Psoas muscle (tissue), 8 donors: ENCODE results near the gene ALDH1A2. TPM values are rescaled to one million over a fixed set of nuclear protein-coding genes. Genes with fewer than 3 reads are reported as not detected.

ENCODE experiments used
- ATAC-seq, 4 donors: fragments of 200-7000 bp; cut with Tn5 transposase; one replicate each; pipeline ENCODE4 v1.9.1; 2020; ENCODE audit warnings: moderate library complexity in 3 of 4, mild to moderate bottlenecking in 2 of 4
- DNase-seq, 2 donors: peaks; one replicate each; pipeline ENCODE4 v3.0.0-alpha.2; 2020
- H3K27ac ChIP-seq: fragments of 200-600 bp; one replicate; pipeline ENCODE4 v1.8.0; 2022
- H3K27me3 ChIP-seq, 3 donors: fragments of 200-600 bp in 1 of 3; one replicate each; pipeline versions ENCODE4 v1.6.1 to v1.8.0; 2013 to 2022; ENCODE audit warnings: low read length in 2 of 3, mild to moderate bottlenecking in 2 of 3, moderate library complexity in 1 of 3; ENCODE audit not compliant: insufficient read depth in 3 of 3
- H3K36me3 ChIP-seq, 2 donors: fragments of 200-600 bp in 1 of 2; one replicate each; pipeline versions ENCODE4 v1.6.1 to v1.8.0; 2013 to 2022; ENCODE audit warnings: low read depth in 1 of 2, mild to moderate bottlenecking in 1 of 2, moderate library complexity in 1 of 2; ENCODE audit not compliant: insufficient read depth in 1 of 2
- H3K4me1 ChIP-seq: fragments of 200-600 bp; one replicate; pipeline ENCODE4 v1.8.0; 2022
- H3K4me3 ChIP-seq: fragments of 200-600 bp; one replicate; pipeline ENCODE4 v1.8.0; 2022; ENCODE audit warnings: mild to moderate bottlenecking
- H3K9me3 ChIP-seq: fragments of 200-600 bp; one replicate; pipeline ENCODE4 v1.8.0; 2022
- WGBS, 3 donors: extraction: QIAGEN DNeasy Blood & Tissue Kit; methylation state at CpG; one replicate each; pipeline versions ENCODE4 v1.1.6 to v1.1.7; 2013; 5-methylcytosine and 5-hydroxymethylcytosine counted together
- intact Hi-C, 2 donors: fragments of 100-400 bp; cut with DNase I; formaldehyde crosslinking; loops; one replicate each; pipeline versions ENCODE4 v1.11.0 to v1.14.2; 2022
- polyA plus RNA-seq, 3 donors: library from polyadenylated mRNA; stranded (reverse); fragments of 200-250 nt; gene quantifications; one replicate each; pipeline ENCODE4 v1.2.3, GENCODE V29; 2013
- total RNA-seq, 4 donors: library from RNA; stranded (reverse); fragmentation: NEBNext Ultra II Directional in 2 of 4; extraction: Animal tissue kit (Norgen Biotek cat#: 25700) in 2 of 4; gene quantifications; one replicate each; pipeline versions ENCODE4 v1.2.1 to v1.2.4, GENCODE V29; 2021 to 2023
- TF ChIP-seq, protein P1 (sequence below): fragments of 200-600 bp; IDR thresholded peaks from one replicate; pipeline ENCODE4 v1.8.0; 2022; ENCODE audit warnings: antibody characterized with exemption
- donor health status: healthy with polysubstance abuse.
- donor health status: DM: no; HTN: no; CAD: no; lungs with moderate emphysema.
- donor health status: Bipolar disorder and iron deficiency.
- donor health status: healthy.
- donor health status: DM: yes; HTN: yes; CAD: no.
- donor health status: DM: no; HTN: no; CAD: no.
- donor health status: DM: no; HTN: no; CAD: no.
- donor health status: DM: yes; HTN: yes; CAD: no.

The ALDH1A2 gene
- total and polyA plus RNA-seq, 7 donors, result 0.74 to 4.7 (median 2.5) TPM

GRCh38 chr15:57957113-57957512, 108.4 kb downstream of the ALDH1A2 start:
- ATAC-seq, result no peak

GRCh38 chr15:57953874-57954273, 111.6 kb downstream of the ALDH1A2 start:
- 53 to 58% (median 55%) methylated on average over 2 of the region's 2 CpGs for WGBS, 3 donors
- ATAC-seq, result no peak
- Histone ChIP-seq H3K9me3 (no peaks in the 10 kb centered on the region), H3K36me3 (no peaks in the 10 kb centered on the region), H3K27me3 (no peaks in the 10 kb centered on the region), H3K4me3 (no peak overlapping the region), H3K4me1 (no peaks in the 10 kb centered on the region), H3K27ac (no peak overlapping the region)
- no peak for DNase-seq
- TF ChIP-seq, protein P1, sequence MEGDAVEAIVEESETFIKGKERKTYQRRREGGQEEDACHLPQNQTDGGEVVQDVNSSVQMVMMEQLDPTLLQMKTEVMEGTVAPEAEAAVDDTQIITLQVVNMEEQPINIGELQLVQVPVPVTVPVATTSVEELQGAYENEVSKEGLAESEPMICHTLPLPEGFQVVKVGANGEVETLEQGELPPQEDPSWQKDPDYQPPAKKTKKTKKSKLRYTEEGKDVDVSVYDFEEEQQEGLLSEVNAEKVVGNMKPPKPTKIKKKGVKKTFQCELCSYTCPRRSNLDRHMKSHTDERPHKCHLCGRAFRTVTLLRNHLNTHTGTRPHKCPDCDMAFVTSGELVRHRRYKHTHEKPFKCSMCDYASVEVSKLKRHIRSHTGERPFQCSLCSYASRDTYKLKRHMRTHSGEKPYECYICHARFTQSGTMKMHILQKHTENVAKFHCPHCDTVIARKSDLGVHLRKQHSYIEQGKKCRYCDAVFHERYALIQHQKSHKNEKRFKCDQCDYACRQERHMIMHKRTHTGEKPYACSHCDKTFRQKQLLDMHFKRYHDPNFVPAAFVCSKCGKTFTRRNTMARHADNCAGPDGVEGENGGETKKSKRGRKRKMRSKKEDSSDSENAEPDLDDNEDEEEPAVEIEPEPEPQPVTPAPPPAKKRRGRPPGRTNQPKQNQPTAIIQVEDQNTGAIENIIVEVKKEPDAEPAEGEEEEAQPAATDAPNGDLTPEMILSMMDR, result no peak
- intact Hi-C loops, result no loop called here

More at GRCh38 chr15:57957113-57957512, 108.4 kb downstream of the ALDH1A2 start:
- WGBS, 3 donors, result 86 to 89% (median 88%) methylated on average over 5 of the region's 5 CpGs
- TF ChIP-seq, protein P1, result no peak
- Histone ChIP-seq H3K27me3 (no peaks in the 10 kb centered on the region), H3K36me3 (no peaks in the 10 kb centered on the region), H3K9me3 (no peaks in the 10 kb centered on the region), H3K27ac (no peak overlapping the region), H3K4me1 (no peaks in the 10 kb centered on the region), H3K4me3 (no peak overlapping the region)
- intact Hi-C loops, result no loop called here
- no peak for DNase-seq

GRCh38 chr15:57951328-57951932, 114.1 kb downstream of the ALDH1A2 start:
- no peak for DNase-seq
- no peak for ATAC-seq
- TF ChIP-seq, protein P1, result no peak
- Histone ChIP-seq H3K36me3 (no peaks in the 10 kb centered on the region), H3K9me3 (no peaks in the 10 kb centered on the region), H3K27me3 (no peaks in the 10 kb centered on the region), H3K4me1 (no peaks in the 10 kb centered on the region), H3K27ac (no peak overlapping the region), H3K4me3 (no peak overlapping the region)
- WGBS, 3 donors, result 83 to 85% (median 84%) methylated on average over 7 of the region's 7 CpGs
- intact Hi-C loops, result no loop called here

DNA sequence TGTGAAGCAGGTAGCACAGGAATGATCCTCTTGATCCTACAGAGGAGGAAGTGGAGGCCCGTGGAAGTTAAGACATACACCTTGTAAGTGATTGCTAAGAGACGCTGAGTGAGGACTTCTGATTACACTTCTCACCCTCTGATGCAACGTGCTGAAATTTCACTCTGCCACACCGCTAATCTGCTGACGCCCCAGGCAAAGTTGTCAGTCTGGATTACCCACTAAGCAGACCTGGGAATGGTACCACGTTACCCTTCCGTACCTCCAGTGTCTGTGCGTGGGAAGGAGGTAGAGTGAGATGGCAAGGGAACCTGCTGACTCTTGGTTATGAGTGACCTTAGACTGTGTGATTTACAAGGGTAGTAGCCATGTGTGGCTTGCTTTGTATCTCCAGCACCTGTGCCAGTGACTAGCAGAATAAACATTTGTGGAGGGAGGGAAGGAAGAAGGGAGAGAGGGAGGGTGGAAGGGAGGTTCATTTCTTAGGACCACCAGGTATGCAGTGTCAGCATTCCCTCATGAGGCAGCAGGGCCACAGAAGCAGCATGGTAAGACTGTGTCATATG, 115.0 kb downstream of the ALDH1A2 start:
- intact Hi-C loops, result no loop called here

More for the DNA sequence above, 115.0 kb downstream of the ALDH1A2 start:
- Histone ChIP-seq H3K9me3 (no peaks in the 10 kb centered on the region), H3K4me1 (no peaks in the 10 kb centered on the region), H3K36me3 (no peaks in the 10 kb centered on the region), H3K27ac (no peak overlapping the region), H3K27me3 (peaks cover 0 to 4% (median 0%) of the 10 kb centered on the region in 3 donors), H3K4me3 (no peak overlapping the region)
- TF ChIP-seq, protein P1, result no peak
- DNase-seq (no peak), ATAC-seq (no peak)
- WGBS, 3 donors, result 66 to 83% (median 77%) methylated on average over 8 of the region's 8 CpGs
